Measurements from ENCODE around the gene ACADM. TPM values are rescaled to one million over a fixed set of nuclear protein-coding genes. Genes with fewer than 3 reads are reported as not detected.
"Not testable (repeated sequence)": the region's sequence is repeated elsewhere in the genome, so short reads cannot be mapped to it uniquely, and the experiment has no call there.

Gene ACADM
- total and polyA plus RNA-seq, 9 donors: 38.9 to 61.7 (median 54.9) TPM

- H3K9me3 ChIP-seq: no peaks in the 10 kb centered on the region
- no peak for DNase-seq
- intact Hi-C loops (cut with DNase I): no loop called here
- H3K27me3 ChIP-seq: no peaks in the 10 kb centered on the region
- no peak overlapping the region for H3K27ac ChIP-seq
- no peak overlapping the region for H3K4me3 ChIP-seq
- no peaks in the 10 kb centered on the region for H3K4me1 ChIP-seq (ENCODE audit: insufficient read depth)
- 94 to 95% (median 94%) methylated on average over 4 of the region's 4 CpGs for WGBS, 3 donors
- H3K36me3 ChIP-seq: no peaks in the 10 kb centered on the region
- TF ChIP-seq POLR2A (IDR thresholded peaks at IDR 0.05): no peak
- TF ChIP-seq CTCF (IDR thresholded peaks at IDR 0.05): no peak
- TF ChIP-seq EP300 (IDR thresholded peaks at IDR 0.05): no peak
Measured at GRCh38 chr1:75795703-75796193, 71.2 kb downstream of the ACADM start.

GRCh38 chr1:75796376-75797272, 72.1 kb downstream of the ACADM start, which contains the start of gene MSH4:
MSH4 (plus strand) TSS chr1:75796882; CDS start chr1:75796986, 104 bp downstream.
- H3K27ac ChIP-seq: no peak within 1 kb of the TSS
- no peaks in the 10 kb centered on the region for H3K9me3 ChIP-seq
- 83 to 92% (median 83%) methylated on average over 26 to 34 of the region's 34 CpGs for WGBS, 3 donors
- H3K27me3 ChIP-seq: no peaks in the 10 kb centered on the region
- H3K4me3 ChIP-seq: no peak within 1 kb of the TSS
- TF ChIP-seq EP300 (IDR thresholded peaks at IDR 0.05) (no peak), CTCF (IDR thresholded peaks at IDR 0.05) (no peak), POLR2A (IDR thresholded peaks at IDR 0.05) (no peak)
- H3K36me3 ChIP-seq: no peaks in the 10 kb centered on the region
- H3K4me1 ChIP-seq (ENCODE audit: insufficient read depth): no peaks in the 10 kb centered on the region
- intact Hi-C loops (cut with DNase I): no loop called here
- peak in 3 of 5 donors; percentile 10 to 35 (median 26) for DNase-seq

- Histone ChIP-seq H3K27me3 (no peaks in the 10 kb centered on the region), H3K4me1 (ENCODE audit: insufficient read depth) (no peaks in the 10 kb centered on the region), H3K4me3 (no peak overlapping the region), H3K9me3 (no peaks in the 10 kb centered on the region), H3K36me3 (no peaks in the 10 kb centered on the region), H3K27ac (no peak overlapping the region)
- TF ChIP-seq POLR2A (IDR thresholded peaks at IDR 0.05): no peak
- TF ChIP-seq CTCF (IDR thresholded peaks at IDR 0.05): no peak
- TF ChIP-seq EP300 (IDR thresholded peaks at IDR 0.05): no peak
- 75 to 88% (median 83%) methylated on average over 6 of the region's 6 CpGs for WGBS, 3 donors
- no peak for DNase-seq
- intact Hi-C loops (cut with DNase I): no loop called here
Measured at GRCh38 chr1:75797273-75797588, 72.7 kb downstream of the ACADM start.

GRCh38 chr1:75797606-75798216, 73.2 kb downstream of the ACADM start:
- TF ChIP-seq CTCF (IDR thresholded peaks at IDR 0.05): no peak
- no peak for TF ChIP-seq POLR2A (IDR thresholded peaks at IDR 0.05)
- no peak for TF ChIP-seq EP300 (IDR thresholded peaks at IDR 0.05)
- Histone ChIP-seq H3K36me3 (no peaks in the 10 kb centered on the region), H3K27ac (no peak overlapping the region), H3K4me3 (no peak overlapping the region), H3K9me3 (no peaks in the 10 kb centered on the region), H3K27me3 (no peaks in the 10 kb centered on the region), H3K4me1 (ENCODE audit: insufficient read depth) (no peaks in the 10 kb centered on the region)
- intact Hi-C loops (cut with DNase I): no loop called here
- WGBS, 3 donors: 88 to 90% (median 89%) methylated on average over 13 of the region's 13 CpGs
- no peak for DNase-seq

- H3K9me3 ChIP-seq; H3K4me1 ChIP-seq (ENCODE audit: insufficient read depth); H3K4me3 ChIP-seq; DNase-seq; H3K27me3 ChIP-seq; H3K27ac ChIP-seq; H3K36me3 ChIP-seq; intact Hi-C loops (cut with DNase I): not testable (repeated sequence)
- WGBS, 3 donors: 92 to 100% (median 92%) methylated on average over 2 of the region's 2 CpGs
Measured at GRCh38 chr1:75801480-75801879, 77.0 kb downstream of the ACADM start.
